Measurements from ENCODE around the gene SMARCD2.

Gene SMARCD2

DNA sequence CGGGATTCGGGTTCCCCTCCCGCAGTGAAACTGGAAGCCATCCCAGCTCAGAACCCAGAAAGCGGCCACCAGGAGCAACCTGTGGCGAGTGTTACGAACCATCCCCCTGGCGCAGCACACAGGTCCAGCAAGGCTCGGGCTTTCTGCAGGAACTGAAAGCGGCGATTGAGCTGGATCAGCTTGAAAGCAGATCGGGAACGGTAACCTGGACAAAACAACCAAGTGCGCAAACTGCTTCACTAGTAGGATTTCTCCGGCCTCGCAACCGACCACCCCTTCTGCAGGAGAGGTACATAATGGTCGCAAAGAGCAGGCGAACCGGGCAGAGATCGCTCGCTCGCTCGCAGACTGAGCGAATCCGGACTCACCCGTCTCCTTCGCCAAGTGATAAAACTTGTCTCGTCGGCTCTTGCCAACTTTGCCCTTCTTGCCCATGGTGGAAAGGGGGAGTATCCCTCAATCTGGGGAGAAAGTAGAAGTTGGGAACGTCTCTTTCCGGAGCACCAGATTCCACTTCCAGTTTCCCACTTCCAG lies 15.9 kb downstream of the SMARCD2 start:
- H3K4me3 ChIP-seq (ENCODE audit: low read depth, low read length), result peak overlapping the region; percentile 70
- TF ChIP-seq, protein P1, sequence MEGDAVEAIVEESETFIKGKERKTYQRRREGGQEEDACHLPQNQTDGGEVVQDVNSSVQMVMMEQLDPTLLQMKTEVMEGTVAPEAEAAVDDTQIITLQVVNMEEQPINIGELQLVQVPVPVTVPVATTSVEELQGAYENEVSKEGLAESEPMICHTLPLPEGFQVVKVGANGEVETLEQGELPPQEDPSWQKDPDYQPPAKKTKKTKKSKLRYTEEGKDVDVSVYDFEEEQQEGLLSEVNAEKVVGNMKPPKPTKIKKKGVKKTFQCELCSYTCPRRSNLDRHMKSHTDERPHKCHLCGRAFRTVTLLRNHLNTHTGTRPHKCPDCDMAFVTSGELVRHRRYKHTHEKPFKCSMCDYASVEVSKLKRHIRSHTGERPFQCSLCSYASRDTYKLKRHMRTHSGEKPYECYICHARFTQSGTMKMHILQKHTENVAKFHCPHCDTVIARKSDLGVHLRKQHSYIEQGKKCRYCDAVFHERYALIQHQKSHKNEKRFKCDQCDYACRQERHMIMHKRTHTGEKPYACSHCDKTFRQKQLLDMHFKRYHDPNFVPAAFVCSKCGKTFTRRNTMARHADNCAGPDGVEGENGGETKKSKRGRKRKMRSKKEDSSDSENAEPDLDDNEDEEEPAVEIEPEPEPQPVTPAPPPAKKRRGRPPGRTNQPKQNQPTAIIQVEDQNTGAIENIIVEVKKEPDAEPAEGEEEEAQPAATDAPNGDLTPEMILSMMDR (IDR thresholded peaks at IDR 0.05; ENCODE audit: borderline replicate concordance, insufficient read depth, low read depth, low read length), result no peak

DNA sequence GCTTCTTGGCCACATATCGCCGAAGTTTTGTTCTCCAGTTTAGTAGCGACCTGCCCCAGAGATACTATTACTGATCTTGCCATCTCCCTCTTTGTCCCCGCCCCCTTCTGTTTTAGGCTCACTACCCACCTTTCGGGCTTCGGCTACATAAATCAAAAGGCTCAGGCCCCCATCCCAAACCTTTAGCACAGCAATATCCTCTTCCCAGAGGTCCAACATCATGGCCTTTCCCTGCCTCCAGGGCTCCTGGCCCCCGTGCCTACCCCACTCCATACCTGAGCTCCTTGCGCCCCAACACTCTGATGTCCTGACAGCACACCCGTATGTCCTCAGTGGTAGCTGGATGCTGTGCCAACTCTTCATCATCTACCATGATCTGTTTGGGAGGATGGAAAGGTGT lies 18.1 kb downstream of the SMARCD2 start:
- H3K4me3 ChIP-seq (ENCODE audit: low read depth, low read length), result no peak overlapping the region
- TF ChIP-seq, protein P1 (IDR thresholded peaks at IDR 0.05; ENCODE audit: borderline replicate concordance, insufficient read depth, low read depth, low read length), result no peak

DNA sequence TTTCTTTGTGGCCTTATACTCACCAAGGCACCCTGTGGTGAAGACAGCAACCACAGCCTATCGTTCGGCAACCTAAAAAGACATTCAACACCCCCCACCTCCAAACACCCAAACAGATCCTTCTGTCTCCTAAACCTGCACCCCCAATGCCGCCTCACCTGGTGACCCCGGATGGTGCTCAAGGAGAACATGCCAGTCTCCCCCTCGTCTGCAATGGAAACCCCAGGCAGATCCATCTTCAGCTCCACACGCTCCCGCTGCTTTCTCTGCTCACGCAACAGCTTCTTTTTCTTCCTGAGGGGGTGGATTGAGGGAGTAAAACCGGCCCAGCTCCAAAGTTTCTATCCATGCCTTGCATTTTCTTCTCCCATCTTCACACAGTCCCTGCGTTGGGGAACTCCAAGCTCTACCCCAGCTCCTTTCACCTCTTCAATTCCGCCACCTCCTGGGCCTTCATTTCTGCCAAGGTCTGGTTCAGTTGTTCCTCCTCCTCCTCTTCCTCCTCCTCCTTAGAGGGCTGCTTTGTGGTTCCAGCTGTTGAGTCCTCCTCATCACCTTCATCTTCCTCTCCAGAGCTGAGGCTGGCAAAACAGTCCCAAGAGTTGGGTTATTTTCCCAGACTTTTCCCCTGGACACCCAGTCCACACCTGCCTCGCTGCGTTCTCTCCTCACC lies 18.7 kb downstream of the SMARCD2 start:
- TF ChIP-seq, protein P1 (IDR thresholded peaks at IDR 0.05; ENCODE audit: borderline replicate concordance, insufficient read depth, low read depth, low read length), result no peak
- no peak overlapping the region for H3K4me3 ChIP-seq (ENCODE audit: low read depth, low read length)

DNA sequence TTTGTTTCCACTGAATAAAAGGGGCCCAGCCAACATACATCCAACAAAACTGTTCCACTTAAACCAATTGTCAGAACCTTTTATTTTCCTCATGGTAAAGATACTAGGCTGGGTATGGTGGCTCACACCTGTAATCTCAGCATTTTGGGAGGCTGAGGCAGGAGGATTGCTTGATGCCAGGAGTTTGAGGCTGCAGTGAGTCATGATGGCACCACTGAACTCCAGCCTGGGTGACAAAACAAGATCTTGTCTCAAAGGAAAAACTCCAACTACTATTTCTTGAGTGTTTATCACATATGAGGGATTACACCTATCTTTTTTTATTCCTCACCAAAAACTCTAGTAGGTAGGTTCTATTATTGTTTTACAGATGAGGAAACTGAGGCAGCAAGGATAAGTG lies 19.9 kb downstream of the SMARCD2 start:
- H3K4me3 ChIP-seq (ENCODE audit: low read depth, low read length), result no peak overlapping the region

DNA sequence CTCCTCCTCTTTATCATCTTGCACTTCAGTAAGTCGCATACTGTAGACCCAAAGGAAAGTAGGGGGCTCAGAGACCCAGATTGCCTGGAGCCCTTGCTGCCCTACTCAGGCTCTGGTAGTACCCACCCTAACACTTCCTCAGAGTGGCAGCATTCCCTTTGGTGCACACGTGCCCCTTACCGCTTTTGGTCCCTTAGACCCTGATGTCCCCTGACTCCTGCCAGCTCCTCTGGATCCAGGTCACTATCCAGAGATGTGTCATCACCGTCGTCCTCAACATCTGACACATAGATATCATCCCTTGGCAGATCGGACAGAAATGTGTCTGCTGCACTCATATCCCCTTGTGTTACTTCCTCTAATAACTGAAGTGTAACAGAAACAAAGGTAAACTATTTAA lies 20.7 kb downstream of the SMARCD2 start:
- TF ChIP-seq, protein P1 (IDR thresholded peaks at IDR 0.05; ENCODE audit: borderline replicate concordance, insufficient read depth, low read depth, low read length), result no peak
- no peak overlapping the region for H3K4me3 ChIP-seq (ENCODE audit: low read depth, low read length)

More for the DNA sequence above, 19.9 kb downstream of the SMARCD2 start:
- TF ChIP-seq, protein P1 (IDR thresholded peaks at IDR 0.05; ENCODE audit: borderline replicate concordance, insufficient read depth, low read depth, low read length), result no peak

DNA sequence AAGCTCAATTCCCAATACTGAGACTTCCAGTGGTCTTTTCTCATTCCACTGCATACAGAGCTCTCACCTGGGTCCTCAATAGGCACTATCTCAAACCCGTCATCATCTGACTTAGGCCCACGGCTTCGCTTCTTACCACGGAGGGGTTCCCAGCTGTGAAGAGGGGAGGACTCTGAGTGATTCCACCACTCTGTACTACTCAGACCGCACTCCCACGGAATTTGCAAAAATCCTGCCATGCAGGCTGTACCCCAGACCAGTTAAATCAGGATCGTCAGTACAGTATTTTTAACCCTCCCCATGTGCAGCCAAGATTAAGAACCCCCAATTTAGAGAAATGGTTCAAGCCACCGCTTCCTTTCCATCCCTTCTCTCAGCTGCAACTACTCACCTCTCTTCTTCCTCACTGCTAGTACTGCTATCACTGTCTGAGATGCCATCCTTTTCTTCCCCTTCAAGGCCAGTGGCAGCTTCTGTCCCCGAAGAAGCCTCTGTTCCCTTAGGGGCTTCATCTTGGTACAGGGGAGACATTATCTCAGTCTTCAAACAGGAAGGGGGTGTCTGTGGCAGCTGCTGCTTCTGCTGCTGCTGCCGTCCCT lies 21.4 kb downstream of the SMARCD2 start:
- no peak overlapping the region for H3K4me3 ChIP-seq (ENCODE audit: low read depth, low read length)

More for the DNA sequence above, 21.4 kb downstream of the SMARCD2 start:
- TF ChIP-seq, protein P1 (IDR thresholded peaks at IDR 0.05; ENCODE audit: borderline replicate concordance, insufficient read depth, low read depth, low read length), result no peak
